ENCODE results near the gene TSPOAP1. TPM values are rescaled to one million over a fixed set of nuclear protein-coding genes. Genes with fewer than 3 reads are reported as not detected.

The TSPOAP1 gene
- total RNA-seq, 1 experiment from 2014 or later, result not detected

DNA sequence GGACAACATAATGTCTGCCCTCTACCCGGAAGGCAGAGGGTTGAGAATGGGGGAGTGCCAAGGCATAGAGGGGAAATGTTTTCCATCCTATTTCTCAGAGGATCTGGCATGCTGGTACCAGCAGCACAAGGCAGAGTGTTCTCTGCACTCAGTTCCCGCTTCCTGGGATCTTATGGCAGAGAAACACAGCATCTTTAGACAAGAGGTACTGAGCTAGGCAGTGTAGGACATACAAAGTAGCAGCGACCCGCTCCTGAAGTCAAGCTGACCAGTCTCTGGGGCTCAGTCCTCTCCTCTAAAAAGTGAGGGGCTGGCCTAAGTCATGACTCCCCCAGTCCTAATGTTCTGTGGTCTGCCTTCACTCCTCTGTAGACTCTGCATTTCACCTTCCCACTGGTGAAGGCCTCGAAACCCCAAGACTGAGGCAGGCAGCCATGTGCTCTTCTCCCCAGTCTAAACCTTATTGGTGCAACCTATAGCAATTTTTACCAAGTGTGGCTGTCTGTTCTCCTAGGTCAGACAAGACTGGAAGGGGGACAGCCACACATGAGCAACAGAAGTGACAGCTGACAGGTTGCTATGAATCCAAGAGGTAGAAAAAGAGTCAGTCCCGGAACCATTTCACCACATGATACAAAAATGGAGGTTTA, 11.3 kb upstream of the TSPOAP1 start:
- ChIA-PET CTCF (interaction anchor here (0.6 to 1.5 kb wide), 3 partner anchors 14 to 24 kb away, joined by 3 to 5 read pairs (median 5); no protein-coding TSS in a partner anchor), POLR2A (interaction anchor here (3.1 kb wide), 1 partner anchor 12 kb away, joined by 12 read pairs; the partner anchor contains the start of gene SUPT4H1)
- no peaks in the 10 kb centered on the region for H3K27me3 Mint-ChIP-seq (ENCODE audit: insufficient read depth, unreplicated experiment)
- peaks cover 9% of the 10 kb centered on the region for H3K36me3 Mint-ChIP-seq (ENCODE audit: insufficient read depth, unreplicated experiment)
- no TSS peak for BruUV-seq (replicated peaks)
- DNase-seq (ENCODE audit: unreplicated experiment), result no peak
- no peak overlapping the region for H3K27ac Mint-ChIP-seq (ENCODE audit: low read depth, unreplicated experiment)
- intact Hi-C loops (cut with micrococcal nuclease), result no loop called here
- TF ChIP-seq, protein P1, sequence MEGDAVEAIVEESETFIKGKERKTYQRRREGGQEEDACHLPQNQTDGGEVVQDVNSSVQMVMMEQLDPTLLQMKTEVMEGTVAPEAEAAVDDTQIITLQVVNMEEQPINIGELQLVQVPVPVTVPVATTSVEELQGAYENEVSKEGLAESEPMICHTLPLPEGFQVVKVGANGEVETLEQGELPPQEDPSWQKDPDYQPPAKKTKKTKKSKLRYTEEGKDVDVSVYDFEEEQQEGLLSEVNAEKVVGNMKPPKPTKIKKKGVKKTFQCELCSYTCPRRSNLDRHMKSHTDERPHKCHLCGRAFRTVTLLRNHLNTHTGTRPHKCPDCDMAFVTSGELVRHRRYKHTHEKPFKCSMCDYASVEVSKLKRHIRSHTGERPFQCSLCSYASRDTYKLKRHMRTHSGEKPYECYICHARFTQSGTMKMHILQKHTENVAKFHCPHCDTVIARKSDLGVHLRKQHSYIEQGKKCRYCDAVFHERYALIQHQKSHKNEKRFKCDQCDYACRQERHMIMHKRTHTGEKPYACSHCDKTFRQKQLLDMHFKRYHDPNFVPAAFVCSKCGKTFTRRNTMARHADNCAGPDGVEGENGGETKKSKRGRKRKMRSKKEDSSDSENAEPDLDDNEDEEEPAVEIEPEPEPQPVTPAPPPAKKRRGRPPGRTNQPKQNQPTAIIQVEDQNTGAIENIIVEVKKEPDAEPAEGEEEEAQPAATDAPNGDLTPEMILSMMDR (IDR thresholded peaks at IDR 0.05; ENCODE audit: unreplicated experiment), result no peak
- no peaks in the 10 kb centered on the region for H3K4me1 Mint-ChIP-seq (ENCODE audit: insufficient read depth, unreplicated experiment)
- H3K9me3 Mint-ChIP-seq (ENCODE audit: unreplicated experiment), result no peaks in the 10 kb centered on the region
- no peak overlapping the region for H3K4me3 Mint-ChIP-seq (ENCODE audit: unreplicated experiment)

DNA sequence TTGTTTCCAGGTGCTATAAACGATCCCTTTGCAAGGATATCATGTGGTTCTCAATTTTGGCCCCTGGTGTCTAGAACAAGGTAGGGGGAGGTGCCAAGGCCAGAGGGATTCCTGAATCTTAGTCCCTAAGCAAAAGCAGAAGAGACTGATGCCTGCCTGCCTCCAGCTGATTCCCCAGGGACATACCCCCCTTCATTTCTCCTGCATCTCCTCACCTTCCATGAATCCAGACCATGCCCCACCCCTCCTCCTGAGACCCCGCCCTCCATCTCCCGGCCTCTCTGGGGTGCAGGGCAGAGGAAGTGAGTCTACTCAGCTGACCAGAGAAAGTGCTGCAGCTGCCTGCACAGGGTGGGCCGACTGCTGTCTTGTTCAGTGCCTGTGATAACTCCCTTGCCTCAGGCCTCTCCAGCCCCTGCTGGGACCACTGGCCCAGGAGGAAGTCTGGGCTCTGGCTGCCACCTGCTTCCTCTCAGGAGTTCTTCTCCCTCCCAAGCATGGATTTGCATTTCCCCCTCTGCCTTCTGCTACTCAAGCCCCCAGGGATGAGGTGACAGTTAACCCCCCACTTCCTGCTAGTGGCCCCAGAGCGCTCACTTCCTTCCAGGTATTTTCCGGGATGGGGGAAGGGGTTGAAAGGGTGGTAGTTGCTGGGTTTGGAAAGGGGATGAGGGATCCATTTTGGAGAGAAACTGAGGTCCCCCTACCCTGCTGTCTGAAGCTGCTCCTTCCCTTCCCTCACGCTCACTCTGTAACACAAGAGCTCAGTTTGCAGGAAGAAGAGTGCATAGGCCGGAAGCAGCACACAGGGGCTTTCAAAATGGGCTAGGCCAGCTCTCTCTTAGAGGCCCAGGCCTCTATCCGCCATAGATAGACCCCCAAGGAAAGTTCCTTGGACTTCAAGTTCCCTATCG, 10.5 kb upstream of the TSPOAP1 start:
- H3K27me3 Mint-ChIP-seq (ENCODE audit: insufficient read depth, unreplicated experiment), result no peaks in the 10 kb centered on the region
- peaks cover under 1% of the 10 kb centered on the region for H3K36me3 Mint-ChIP-seq (ENCODE audit: insufficient read depth, unreplicated experiment)
- H3K9me3 Mint-ChIP-seq (ENCODE audit: unreplicated experiment), result no peaks in the 10 kb centered on the region
- H3K4me1 Mint-ChIP-seq (ENCODE audit: insufficient read depth, unreplicated experiment), result no peaks in the 10 kb centered on the region
- TF ChIP-seq, protein P1 (IDR thresholded peaks at IDR 0.05; ENCODE audit: unreplicated experiment), result no peak
- intact Hi-C loops (cut with micrococcal nuclease), result no loop called here
- DNase-seq (ENCODE audit: unreplicated experiment), result peak; percentile 17
- no TSS peak for BruUV-seq (replicated peaks)
- ChIA-PET CTCF (interaction anchor here (0.6 to 1.5 kb wide), 2 partner anchors 13 to 25 kb away, joined by 3 to 5 read pairs; no protein-coding TSS in a partner anchor), POLR2A (interaction anchor here (3.1 kb wide), 1 partner anchor 13 kb away, joined by 12 read pairs; the partner anchor contains the start of gene SUPT4H1)
- H3K4me3 Mint-ChIP-seq (ENCODE audit: unreplicated experiment), result no peak overlapping the region
- H3K27ac Mint-ChIP-seq (ENCODE audit: low read depth, unreplicated experiment), result no peak overlapping the region

DNA sequence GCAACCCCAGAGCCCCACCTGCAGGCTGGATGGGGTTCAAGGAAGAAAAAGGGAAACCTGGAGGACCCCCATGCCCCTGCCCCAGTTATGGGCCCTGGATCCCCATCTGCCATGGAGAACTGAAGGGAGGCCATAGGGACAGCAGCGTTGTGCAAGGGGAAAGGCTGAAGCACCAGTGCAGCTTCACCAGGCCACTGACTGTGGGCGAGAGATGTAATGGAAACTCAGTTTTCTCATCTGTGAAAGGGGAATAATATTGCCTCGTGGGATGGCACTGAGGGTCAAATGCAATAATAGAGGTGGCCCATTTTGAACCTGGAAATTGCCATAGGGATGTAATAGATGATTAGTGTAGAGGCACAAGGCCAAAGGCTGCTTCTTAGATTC, 9.9 kb upstream of the TSPOAP1 start:
- H3K27me3 Mint-ChIP-seq (ENCODE audit: insufficient read depth, unreplicated experiment), result no peaks in the 10 kb centered on the region
- ChIA-PET POLR2A (interaction anchor here (2.7 kb wide), 1 partner anchor 13 kb away, joined by 17 read pairs; the partner anchor contains the start of gene SUPT4H1), CTCF (interaction anchor here (2.6 kb wide), 1 partner anchor 21 kb away, joined by 11 read pairs; no protein-coding TSS in a partner anchor)
- H3K27ac Mint-ChIP-seq (ENCODE audit: low read depth, unreplicated experiment), result no peak overlapping the region
- no peaks in the 10 kb centered on the region for H3K9me3 Mint-ChIP-seq (ENCODE audit: unreplicated experiment)
- intact Hi-C loops (cut with micrococcal nuclease), result no loop called here
- no peaks in the 10 kb centered on the region for H3K36me3 Mint-ChIP-seq (ENCODE audit: insufficient read depth, unreplicated experiment)
- DNase-seq (ENCODE audit: unreplicated experiment), result no peak
- no peaks in the 10 kb centered on the region for H3K4me1 Mint-ChIP-seq (ENCODE audit: insufficient read depth, unreplicated experiment)
- BruUV-seq (replicated peaks), result no TSS peak
- TF ChIP-seq, protein P1 (IDR thresholded peaks at IDR 0.05; ENCODE audit: unreplicated experiment), result no peak
- H3K4me3 Mint-ChIP-seq (ENCODE audit: unreplicated experiment), result no peak overlapping the region
